Heart right ventricle (tissue), 16 donors: ENCODE results near the gene RAB6B. TPM values are rescaled to one million over a fixed set of nuclear protein-coding genes. Genes with fewer than 3 reads are reported as not detected.

Experiments
- ATAC-seq, 8 donors: fragments of 200-7000 bp; cut with Tn5 transposase; one replicate each; pipeline ENCODE4 v1.9.1; 2020; ENCODE audit warnings: mild to moderate bottlenecking in 8 of 8, moderate library complexity in 8 of 8, moderate number of reproducible peaks in 1 of 8
- DNase-seq, 2 donors: peaks; one replicate each; pipeline ENCODE4 v3.0.0-alpha.2; 2020
- H3K27ac ChIP-seq, 10 donors: fragments of 200-600 bp; sonication (generic) in 2 of 10; one replicate each; pipeline versions ENCODE4 v1.5.0 to v1.8.0; 2020 to 2022; ENCODE audit warnings: mild to moderate bottlenecking in 3 of 10
- H3K27me3 ChIP-seq, 7 donors: fragments of 200-600 bp; one replicate each; pipeline ENCODE4 v1.8.0; 2021 to 2022; ENCODE audit warnings: mild to moderate bottlenecking in 2 of 7
- H3K36me3 ChIP-seq, 9 donors: fragments of 200-600 bp; sonication (generic) in 1 of 9; one replicate each; pipeline versions ENCODE4 v1.5.0 to v1.8.0; 2020 to 2022; ENCODE audit warnings: mild to moderate bottlenecking in 2 of 9
- H3K4me1 ChIP-seq, 9 donors: fragments of 200-600 bp; sonication (generic) in 1 of 9; one replicate each; pipeline versions ENCODE4 v1.5.0 to v1.8.0; 2020 to 2022; ENCODE audit warnings: mild to moderate bottlenecking in 4 of 9
- H3K4me3 ChIP-seq, 10 donors: fragments of 200-600 bp; sonication (generic) in 2 of 10; one replicate each; pipeline versions ENCODE4 v1.5.0 to v1.8.0; 2020 to 2022; ENCODE audit warnings: mild to moderate bottlenecking in 7 of 10, moderate library complexity in 2 of 10
- H3K9me3 ChIP-seq, 11 donors: fragments of 200-600 bp in 10 of 11; sonication (generic) in 2 of 11; one replicate each; pipeline versions ENCODE4 v1.5.0 to v1.8.0; 2013 to 2022; ENCODE audit warnings: mild to moderate bottlenecking in 2 of 11, control low read depth in 1 of 11, moderate library complexity in 1 of 11
- CTCF ChIP-seq, 9 donors: fragments of 200-600 bp; sonication (generic) in 2 of 9; IDR thresholded peaks; one replicate each; pipeline versions ENCODE4 v1.5.0 to v1.8.0; 2021 to 2022; ENCODE audit warnings: antibody characterized with exemption in 9 of 9, mild to moderate bottlenecking in 5 of 9, moderate library complexity in 1 of 9
- WGBS, 2 donors: extraction: QIAGEN DNeasy Blood & Tissue Kit; methylation state at CpG; one replicate each; pipeline ENCODE4 v1.1.7; 2013; ENCODE audit warnings: inconsistent platforms in 1 of 2; 5-methylcytosine and 5-hydroxymethylcytosine counted together
- intact Hi-C, 10 donors: fragments of 100-400 bp; cut with DNase I; formaldehyde crosslinking; loops; one replicate each; pipeline versions ENCODE4 v1.11.1 to v1.14.2; 2022
- polyA plus RNA-seq, 2 donors: library from polyadenylated mRNA; stranded (reverse); fragments of 200-250 nt; gene quantifications; one replicate each; pipeline ENCODE4 v1.2.3, GENCODE V29; 2013
- total RNA-seq, 10 donors: library from RNA; stranded (reverse); fragmentation: NEBNext Ultra II Directional in 3 of 10; extraction: Animal tissue kit (Norgen Biotek cat#: 25700) in 3 of 10; gene quantifications; one replicate each; pipeline versions ENCODE4 v1.2.1 to v1.2.4, GENCODE V29; 2021 to 2023
- donor health status: Arrhythmogenic right ventricular cardiomyopathy.
- donor health status: ischemic (EF 13 %, LVEDD 7.1; RV severe dilation, severe dysfunction).
- donor health status: healthy with polysubstance abuse.
- donor health status: DM: no; HTN: yes; CAD: no.
- donor health status: DM: no; HTN: no; CAD: no.
- donor health status: ischemic (EF 25% LVEDD 6.9; RV normal size, moderate dysfunction).
- donor health status: ischemic (EF 25% LVEDD 5.7; RV mildly dilated, moderate dysfunction).
- donor health status: healthy.
- donor health status: DM: yes; HTN: yes; CAD: no.
- donor health status: Ischemic cardiomyopathy.
- donor health status: ischemic (EF 35%, LVEDD 5.7; RV mildly dilated, moderate dysfunction).
- donor health status: nonischemic (EF 11% LVEDD 7.7; RV severe dilation, severe dysfunction).
- donor health status: DM: yes; HTN: yes; CAD: no.
- donor health status: PGD.
- donor health status: ischemic (EF 29% LVEDD 5.4; RV normal size, mild dysfunction).
- donor health status: nonischemic (EF 23%, LVEDD 6.1; RV moderate dilation, normal function).

The RAB6B gene
- total and polyA plus RNA-seq, 12 donors, result 7.0 to 73.8 (median 44.2) TPM

GRCh38 chr3:133868758-133869475 is 26.8 kb downstream of the RAB6B start:
- TF ChIP-seq CTCF (IDR thresholded peaks at IDR 0.05), result no peak
- Histone ChIP-seq H3K4me3 (no peak overlapping the region), H3K27ac (peak overlapping the region in 2 of 10 donors; percentile 2 to 16), H3K4me1 (peaks cover 0 to 21% (median 11%) of the 10 kb centered on the region in 9 donors), H3K9me3 (no peaks in the 10 kb centered on the region), H3K36me3 (no peaks in the 10 kb centered on the region), H3K27me3 (no peaks in the 10 kb centered on the region)
- ATAC-seq, result peak in 6 of 8 donors; percentile 26 to 66 (median 52)
- no peak for DNase-seq
- intact Hi-C loops, result no loop called here
- WGBS, 2 donors, result 39 to 48% methylated on average over 7 of the region's 7 CpGs

- H3K27me3 ChIP-seq, result no peaks in the 10 kb centered on the region
- no peaks in the 10 kb centered on the region for H3K9me3 ChIP-seq
- H3K27ac ChIP-seq, result peak overlapping the region in 1 of 10 donors; percentile 2
- DNase-seq (peak in 1 of 2 donors; percentile 25), ATAC-seq (peak in 7 of 8 donors; percentile 32 to 59 (median 39))
- intact Hi-C loops, result no loop called here
- 34 to 43% methylated on average over 8 of the region's 8 CpGs for WGBS, 2 donors
- no peaks in the 10 kb centered on the region for H3K36me3 ChIP-seq
- no peak overlapping the region for H3K4me3 ChIP-seq
- no peak for TF ChIP-seq CTCF (IDR thresholded peaks at IDR 0.05)
- peaks cover 0 to 26% (median 11%) of the 10 kb centered on the region in 9 donors for H3K4me1 ChIP-seq
Observed at GRCh38 chr3:133868186-133868585, 27.5 kb downstream of the RAB6B start.

- H3K27me3 ChIP-seq, result no peaks in the 10 kb centered on the region
- no peaks in the 10 kb centered on the region for H3K9me3 ChIP-seq
- WGBS, 2 donors, result 90 to 97% methylated on average over 3 of the region's 3 CpGs
- H3K4me1 ChIP-seq, result peaks cover 0 to 30% (median 11%) of the 10 kb centered on the region in 9 donors
- DNase-seq, result no peak
- no peak overlapping the region for H3K27ac ChIP-seq
- TF ChIP-seq CTCF (IDR thresholded peaks at IDR 0.05), result no peak
- intact Hi-C loops, result no loop called here
- no peak for ATAC-seq
- H3K36me3 ChIP-seq, result no peaks in the 10 kb centered on the region
- no peak overlapping the region for H3K4me3 ChIP-seq
Observed at GRCh38 chr3:133866141-133866540, 29.5 kb downstream of the RAB6B start.

- WGBS, 2 donors, result 72 to 76% methylated on average over 5 of the region's 5 CpGs
- no peaks in the 10 kb centered on the region for H3K36me3 ChIP-seq
- ATAC-seq, result no peak
- H3K4me1 ChIP-seq, result peaks cover 0 to 30% (median 11%) of the 10 kb centered on the region in 9 donors
- no peak for DNase-seq
- intact Hi-C loops, result no loop called here
- no peak overlapping the region for H3K27ac ChIP-seq
- no peaks in the 10 kb centered on the region for H3K27me3 ChIP-seq
- no peak for TF ChIP-seq CTCF (IDR thresholded peaks at IDR 0.05)
- no peaks in the 10 kb centered on the region for H3K9me3 ChIP-seq
- H3K4me3 ChIP-seq, result no peak overlapping the region
Observed at GRCh38 chr3:133865136-133865855, 30.4 kb downstream of the RAB6B start.
